ENCODE measurements around the gene BOK.
A peak's percentile ranks its signal among the peaks of the same experiment; 100 is the strongest.
"Not testable (repeated sequence)": the region's sequence is repeated elsewhere in the genome, so short reads cannot be mapped to it uniquely, and the experiment has no call there.

BOK gene

DNA sequence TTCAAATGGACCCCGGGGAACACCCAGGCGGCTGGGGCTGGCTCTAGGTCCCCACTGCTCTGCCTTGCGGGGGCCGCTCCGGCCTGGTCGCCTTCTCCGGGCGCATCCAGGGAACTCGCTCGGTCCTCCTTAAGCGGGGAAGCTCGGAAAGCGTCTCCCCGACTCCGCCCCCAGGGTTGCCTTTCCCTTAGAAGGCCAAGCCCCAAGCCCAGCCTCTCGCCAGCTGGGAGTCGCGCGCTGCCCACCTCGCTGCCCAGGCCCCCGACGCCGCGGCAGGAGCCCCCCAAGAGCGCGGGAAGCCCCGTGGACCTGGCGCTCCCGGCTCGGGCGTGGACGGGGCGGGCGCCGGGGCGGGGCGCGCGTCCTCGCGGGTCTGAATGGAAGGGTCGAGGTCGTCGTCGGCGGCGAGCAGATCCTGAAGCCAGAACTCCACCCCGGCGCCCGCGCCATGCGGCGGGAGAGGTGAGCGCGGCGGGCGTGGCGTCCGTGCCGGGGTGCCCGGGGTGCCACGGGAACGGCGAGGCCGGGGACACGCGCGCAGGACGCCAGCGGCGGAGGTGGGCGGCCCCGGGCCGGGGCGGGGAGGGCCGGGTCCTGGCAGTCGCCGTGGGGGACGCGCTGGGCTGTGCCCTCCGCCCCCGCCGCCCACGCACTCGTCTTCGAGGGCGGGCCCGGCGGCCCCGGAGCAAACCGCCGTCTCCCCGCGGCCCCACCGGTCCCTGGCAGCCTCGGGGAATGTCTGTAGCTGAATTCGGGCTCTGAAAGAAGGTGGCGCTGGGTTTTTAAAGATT, at the start of gene BOK:
Gene BOK (plus strand): TSS at position 214 of the 791 bp plus-strand sequence. CDS start 739 bp downstream, outside the sequence.
- DNase-seq (ENCODE audit: low spot score), result peak; percentile 89

DNA sequence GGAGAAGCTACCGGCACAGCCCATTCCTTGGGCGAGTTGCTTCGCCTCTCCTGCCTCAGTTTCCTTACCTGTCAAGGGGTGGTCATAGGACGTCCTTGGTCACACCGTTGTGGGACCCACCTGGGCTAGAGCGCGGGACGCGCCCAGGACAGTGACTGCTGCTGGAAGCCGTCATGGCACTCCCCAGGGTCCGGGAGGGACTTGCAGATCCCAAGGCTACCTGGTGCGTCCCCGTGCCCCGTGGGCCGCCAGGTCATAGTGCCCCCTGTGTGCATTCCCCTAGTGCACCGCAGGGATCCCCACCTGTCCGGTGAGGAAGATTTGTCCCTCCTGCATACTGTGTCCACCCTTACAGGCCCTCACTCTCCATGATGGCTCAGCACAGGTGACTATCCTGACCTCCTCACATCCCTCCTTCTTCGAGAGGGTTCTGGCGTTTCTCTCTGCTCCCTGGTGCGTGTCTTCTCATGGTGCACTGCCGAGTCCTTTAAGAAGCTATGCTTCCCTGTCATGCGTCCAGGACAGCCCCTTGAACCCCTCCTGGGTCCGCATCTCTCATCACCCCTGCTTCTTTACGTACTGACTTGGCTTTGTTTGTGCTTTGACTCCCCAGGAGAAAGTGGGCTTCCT, 49.3 kb upstream of the BOK start:
- DNase-seq (ENCODE audit: low spot score), result no peak

DNA sequence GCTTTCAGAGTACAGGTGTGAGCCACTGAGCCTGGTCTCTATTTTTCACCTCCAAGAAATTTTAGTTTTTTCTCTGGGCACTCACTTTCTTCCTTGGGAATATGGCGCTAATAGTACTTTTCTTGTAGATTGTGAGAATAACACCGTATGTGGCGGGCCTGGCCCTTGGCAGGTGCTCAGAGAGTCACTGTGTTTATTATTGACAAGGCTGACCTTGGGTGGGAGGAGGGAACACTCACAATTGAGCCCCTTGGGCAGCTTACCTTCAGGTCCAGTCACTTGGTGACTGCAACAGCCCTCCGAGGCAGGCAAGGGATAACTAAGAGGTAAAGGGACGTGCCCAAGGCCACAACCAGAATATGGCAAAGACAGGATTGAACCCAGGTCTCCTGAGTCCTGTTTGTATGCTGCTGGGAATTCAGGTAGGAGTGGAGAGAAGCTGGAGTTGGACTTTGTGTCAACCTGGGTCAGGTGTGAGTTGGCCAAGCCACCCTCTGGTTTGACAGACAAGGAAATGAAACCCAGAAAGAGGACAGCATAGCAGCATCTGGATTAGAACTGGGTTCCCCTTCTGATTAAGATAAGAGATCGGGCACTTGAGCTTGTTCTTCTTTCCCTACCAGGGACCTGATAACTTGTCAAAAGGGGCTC, 47.3 kb upstream of the BOK start:
- DNase-seq (ENCODE audit: low spot score), result no peak

- peak; percentile 3 for DNase-seq (ENCODE audit: low spot score)
Observed at GRCh38 chr2:241514553-241514952, 44.0 kb upstream of the BOK start.

DNA sequence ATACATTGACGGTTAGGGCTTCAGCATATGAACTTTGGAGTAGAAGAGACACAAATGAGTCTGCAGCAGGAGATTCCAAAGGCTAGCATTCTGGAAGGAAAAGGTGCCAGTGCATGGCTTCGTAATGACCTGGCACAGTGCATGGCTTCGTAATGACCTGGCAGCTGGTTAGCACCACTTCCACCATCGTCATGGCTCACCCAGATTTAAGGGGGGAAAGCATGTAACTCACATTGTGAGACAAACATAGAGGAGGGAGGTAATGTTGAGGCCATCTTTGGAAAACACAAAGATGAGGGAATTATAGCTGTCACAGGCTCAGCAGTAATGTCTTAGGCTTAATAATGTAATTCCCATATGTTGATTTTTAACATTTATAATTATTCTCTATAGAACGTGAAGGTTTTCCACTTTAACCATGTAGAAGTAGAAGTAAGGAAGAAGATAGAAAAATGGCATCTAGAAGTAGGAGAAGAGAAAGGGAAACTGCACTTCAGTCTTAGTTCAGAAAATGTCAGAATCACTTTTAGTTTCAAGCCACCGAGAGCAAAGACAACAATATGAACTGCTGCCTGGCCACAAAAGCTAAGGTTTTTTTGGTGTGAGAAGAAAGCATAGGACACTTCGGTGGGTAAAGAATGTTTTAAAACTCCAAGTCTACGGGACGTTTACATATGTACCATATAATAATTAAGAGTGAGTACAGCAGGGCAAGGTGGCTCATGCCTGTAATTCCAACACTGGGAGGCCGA, 43.4 kb upstream of the BOK start:
- peak; percentile 5 for DNase-seq (ENCODE audit: low spot score)

DNA sequence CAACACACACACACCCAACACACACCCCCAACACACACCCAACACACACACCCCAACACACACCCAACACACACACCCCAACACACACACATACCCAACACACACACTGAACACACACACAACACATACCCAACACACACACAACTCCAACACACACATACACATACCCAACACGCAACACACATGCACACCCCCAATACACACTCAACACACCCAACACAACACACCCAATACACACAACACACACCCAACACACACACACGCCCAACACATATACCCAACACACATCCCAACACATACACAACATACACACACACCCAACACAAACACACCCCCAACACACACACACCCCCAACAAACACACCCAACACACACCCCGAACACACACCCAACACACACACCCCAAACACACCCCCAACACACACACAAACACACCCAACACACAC, 42.0 kb upstream of the BOK start:
- no peak for DNase-seq (ENCODE audit: low spot score)

GRCh38 chr2:241517297-241517696, 41.2 kb upstream of the BOK start:
- DNase-seq (ENCODE audit: low spot score), result no peak

DNA sequence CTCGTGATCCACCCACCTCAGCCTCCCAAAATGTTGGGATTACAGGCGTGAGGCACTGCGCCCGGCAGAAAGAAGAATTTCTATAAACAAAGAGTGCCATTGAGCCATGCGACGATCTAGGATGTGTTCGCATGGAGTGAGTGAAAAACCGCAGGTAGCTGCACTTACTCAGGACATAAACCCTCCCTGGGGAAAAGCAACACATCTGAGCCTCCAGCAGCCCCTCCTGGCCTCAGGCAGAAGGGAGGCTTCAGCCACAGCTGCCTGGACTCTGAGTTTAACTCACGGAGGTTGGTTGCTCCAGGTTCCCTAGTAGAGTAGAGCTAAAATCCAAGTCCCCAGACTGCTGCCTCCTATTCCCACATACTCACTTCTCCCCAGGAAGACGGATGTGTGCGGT, 38.9 kb upstream of the BOK start:
- DNase-seq (ENCODE audit: low spot score), result peak; percentile 17

DNA sequence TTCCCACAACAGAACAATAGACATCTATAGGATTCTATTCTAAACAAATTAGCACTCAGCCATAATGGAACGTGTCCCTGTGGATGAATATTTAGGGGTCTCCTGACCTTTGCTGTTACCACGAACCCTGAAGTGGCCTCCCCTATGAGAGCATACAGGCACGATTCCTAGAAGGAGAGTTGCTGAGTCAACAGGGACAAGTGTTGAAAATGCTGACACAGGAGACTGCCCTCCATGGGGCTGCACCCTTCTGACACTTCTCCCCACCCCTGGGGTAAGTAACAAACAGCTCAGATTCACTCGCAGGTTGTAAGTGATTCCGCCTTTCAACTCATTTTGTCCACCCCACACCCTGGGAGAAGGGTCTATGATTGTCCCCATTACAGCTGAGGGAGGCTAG, 36.1 kb upstream of the BOK start:
- DNase-seq (ENCODE audit: low spot score), result no peak

GRCh38 chr2:241525818-241526780, 32.4 kb upstream of the BOK start:
- not testable (repeated sequence) for DNase-seq (ENCODE audit: low spot score)

GRCh38 chr2:241530571-241530970, 28.0 kb upstream of the BOK start:
- DNase-seq (ENCODE audit: low spot score), result no peak

- DNase-seq (ENCODE audit: low spot score), result no peak
Observed at GRCh38 chr2:241531161-241531722, 27.3 kb upstream of the BOK start.

DNA sequence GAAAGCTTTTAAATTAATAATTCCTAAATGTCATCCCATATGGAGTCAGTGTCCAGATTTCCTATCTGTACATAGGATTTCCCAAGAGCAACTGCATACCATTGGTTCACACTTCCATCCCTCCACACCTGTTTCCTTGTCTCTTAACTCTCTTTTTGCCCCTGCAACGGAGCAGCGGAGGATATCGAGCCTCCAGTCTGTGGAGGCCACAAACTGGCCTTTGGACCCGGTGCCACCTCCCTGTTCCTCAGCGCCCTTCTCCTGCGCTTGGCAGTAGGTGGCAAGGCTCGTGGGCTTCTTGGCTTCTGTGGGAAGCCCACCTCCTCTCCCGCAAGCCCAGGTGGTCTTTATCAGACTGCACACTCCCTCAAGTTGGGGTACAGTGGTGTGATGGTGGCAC, 26.4 kb upstream of the BOK start:
- DNase-seq (ENCODE audit: low spot score), result no peak

GRCh38 chr2:241532733-241533601, 25.6 kb upstream of the BOK start:
- no peak for DNase-seq (ENCODE audit: low spot score)

DNA sequence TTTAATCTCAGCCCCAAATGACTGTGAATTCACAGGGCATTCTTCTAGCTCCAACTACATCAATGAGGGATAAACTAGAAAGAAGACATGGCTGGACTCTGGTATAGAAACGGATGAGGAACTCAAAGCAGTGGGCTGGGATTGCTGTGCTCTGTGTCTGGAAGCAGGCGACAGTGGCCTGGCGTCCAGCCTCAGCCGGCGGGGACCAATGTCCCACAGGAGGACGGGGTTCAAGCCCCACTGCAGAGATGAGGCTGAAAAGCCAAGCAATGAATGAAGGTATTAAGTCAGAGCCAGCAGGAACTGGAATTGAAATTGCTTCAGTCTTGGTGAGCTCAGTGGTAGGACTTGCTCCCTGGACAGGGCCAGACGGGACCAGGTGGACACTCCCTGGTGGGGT, 24.3 kb upstream of the BOK start:
- DNase-seq (ENCODE audit: low spot score), result no peak

DNA sequence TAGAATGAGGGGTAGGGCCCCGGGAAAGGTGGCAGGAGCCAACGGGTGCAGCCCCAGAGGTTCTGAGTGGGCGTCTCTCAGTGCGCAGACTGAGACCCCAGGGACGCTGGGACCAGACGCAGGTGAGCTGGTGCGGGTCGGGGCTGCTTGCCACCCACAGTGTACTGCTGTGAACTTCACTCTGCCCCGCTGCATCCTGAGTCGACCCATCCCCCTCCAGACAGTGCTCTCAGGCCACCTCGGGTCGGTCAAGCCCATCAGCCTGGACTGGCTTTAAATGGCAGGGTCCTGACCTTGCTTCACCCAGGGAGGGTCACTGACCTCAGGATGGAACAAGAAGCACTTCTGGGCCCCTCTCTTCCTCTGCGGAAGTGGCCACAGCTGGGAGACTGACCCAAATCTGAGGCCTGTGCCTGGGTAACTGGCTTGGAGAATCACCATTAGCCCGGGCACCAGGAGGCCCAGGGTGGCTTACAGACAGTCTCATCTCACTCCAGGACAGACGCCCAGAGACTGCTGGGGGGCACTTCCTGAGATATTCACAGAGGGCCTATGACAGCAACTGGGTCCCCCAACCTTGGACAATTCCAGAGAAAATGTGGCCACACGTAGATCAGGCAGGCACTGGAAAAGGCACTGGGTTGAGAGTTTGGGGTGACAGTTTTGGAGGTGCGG, 23.7 kb upstream of the BOK start:
- no peak for DNase-seq (ENCODE audit: low spot score)

DNA sequence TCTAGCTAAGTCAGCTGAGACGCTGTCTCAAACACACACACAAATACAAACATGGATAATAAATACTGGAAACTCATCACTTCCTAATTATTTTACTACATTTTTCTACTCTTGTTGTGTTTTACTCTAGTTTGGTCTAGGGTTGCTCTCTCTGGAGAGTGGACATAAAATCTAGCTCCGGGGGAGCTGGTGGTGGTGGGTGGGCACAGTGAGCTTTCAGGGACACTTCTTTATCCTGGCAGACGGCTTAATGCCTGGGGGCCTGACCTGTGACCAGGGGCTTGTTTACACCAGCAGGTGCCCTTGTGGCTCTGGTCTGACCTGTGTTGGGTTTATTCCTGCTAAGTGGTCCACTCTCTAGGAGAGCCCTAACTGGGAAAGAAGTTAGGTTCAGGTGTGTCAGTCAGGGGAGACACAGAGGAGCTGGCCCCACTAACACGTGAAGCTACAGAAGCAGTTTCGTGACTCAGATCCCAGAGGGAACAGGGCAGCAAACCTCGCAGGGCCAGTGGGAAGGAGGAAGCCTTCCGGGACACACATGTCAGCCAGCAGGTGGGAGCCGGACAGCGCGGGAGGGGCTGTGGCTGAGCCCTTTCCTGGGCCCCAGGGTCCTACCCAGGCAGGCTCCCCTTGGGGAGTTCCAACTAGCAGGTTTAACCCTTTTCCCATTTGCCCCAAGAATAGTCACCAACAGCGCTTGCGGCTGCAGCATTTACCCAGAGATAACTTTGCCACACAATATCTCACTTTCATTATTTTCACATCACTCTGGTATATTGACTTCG, 22.5 kb upstream of the BOK start:
- DNase-seq (ENCODE audit: low spot score), result no peak

DNA sequence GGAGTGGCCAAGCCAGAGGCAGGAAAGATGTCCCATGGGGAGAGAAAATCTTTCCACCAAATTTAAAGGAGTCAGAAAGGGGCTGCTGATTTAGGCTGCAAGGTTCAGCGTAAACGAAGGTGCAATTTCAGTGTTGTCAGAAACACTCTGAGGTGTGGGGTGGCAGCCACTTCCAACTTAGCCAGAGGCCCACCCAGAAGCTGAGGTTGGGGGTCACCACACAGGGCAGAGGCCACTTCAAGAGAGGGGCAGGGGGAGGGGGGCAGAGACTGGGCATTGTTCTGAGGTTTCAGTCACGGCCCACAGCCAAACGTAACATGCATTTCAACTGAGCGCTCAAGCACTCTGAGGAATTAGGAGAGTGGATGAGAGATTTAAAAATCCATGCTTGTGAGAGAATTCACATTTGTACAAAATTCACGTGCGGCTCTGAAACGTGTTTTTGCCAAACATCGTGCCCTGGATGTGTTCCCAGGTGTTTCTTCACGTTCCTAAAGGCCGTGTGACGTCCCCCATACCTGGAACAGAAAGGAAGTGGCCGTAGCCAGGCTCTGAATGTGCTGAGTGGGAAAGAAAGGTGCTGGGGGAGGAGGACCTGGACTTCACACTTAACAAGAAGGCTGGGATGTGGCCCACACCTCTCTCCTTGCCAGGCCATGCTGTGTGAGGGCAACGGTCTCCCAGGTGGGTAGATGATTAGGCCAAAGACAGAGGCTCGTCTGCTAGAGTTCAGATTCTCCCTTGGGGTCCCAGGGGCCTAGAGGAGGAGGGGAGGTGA, 19.5 kb upstream of the BOK start:
- no peak for DNase-seq (ENCODE audit: low spot score)

Measured in iPS-NIHi11 (cell line).